ENCODE measurements around the gene C1orf159.

GRCh38 chr1:1073743-1074587 lies 41.9 kb downstream of the C1orf159 start, which contains the start of gene RNF223:
- no peak for TF ChIP-seq POLR2A (IDR thresholded peaks at IDR 0.05)
- no peak for TF ChIP-seq CTCF (IDR thresholded peaks at IDR 0.05)
- TF ChIP-seq EP300 (IDR thresholded peaks at IDR 0.05) = no peak
- TF ChIP-seq POLR2AphosphoS5 (IDR thresholded peaks at IDR 0.05) = no peak
